ENCODE results near the gene RAP1A.

- TF ChIP-seq CTCF (IDR thresholded peaks at IDR 0.05; ENCODE audit: low read length) (no peak), EZH2 (optimal IDR thresholded peaks at IDR 0.05; ENCODE audit: low read depth, low read length) (no peak), EZH2phosphoT487 (IDR thresholded peaks at IDR 0.05; ENCODE audit: low read length) (no peak)
Observed at GRCh38 chr1:111643097-111643496, 23.5 kb downstream of the RAP1A start.
